Choroid plexus epithelial cell (primary cell): ENCODE measurements around the gene DPP6.
"Not testable (repeated sequence)": the region's sequence is repeated elsewhere in the genome, so short reads cannot be mapped to it uniquely, and the experiment has no call there.

Experiments
- DNase-seq: peaks from one replicate; pipeline ENCODE4 v3.0.0-alpha.2; 2010; ENCODE audit warnings: low read depth
- H3K4me3 ChIP-seq: 2 replicates; pipeline ENCODE4 v1.5.1; 2011; ENCODE audit warnings: low read depth, mild to moderate bottlenecking, control low read depth, low read length, moderate library complexity
- CTCF ChIP-seq: conservative IDR thresholded peaks from 2 replicates; pipeline ENCODE4 v1.5.1; 2011; ENCODE audit warnings: low read depth, mild to moderate bottlenecking, control low read depth, inconsistent platforms, low read length, moderate library complexity

DPP6 gene

DNA sequence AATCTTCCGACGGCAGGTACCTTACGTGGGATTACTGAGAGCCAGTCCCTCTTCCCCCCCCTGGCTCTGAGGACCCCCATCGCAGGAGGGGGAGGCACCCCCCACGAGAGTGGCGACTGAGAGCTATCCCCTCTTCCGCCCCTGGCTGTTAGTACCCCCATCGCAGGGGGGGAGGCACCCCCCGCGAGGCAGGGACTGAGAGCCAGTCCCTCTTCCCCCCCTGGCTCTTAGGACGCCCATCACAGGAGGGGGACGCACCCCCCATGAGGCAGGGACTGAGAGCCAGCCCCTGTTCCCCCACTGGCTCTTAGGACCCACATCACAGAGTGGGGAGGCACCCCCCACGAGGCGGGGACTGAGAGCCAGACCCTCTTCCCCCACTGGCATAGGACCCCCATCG is 8.4 kb downstream of the DPP6 start:
- not testable (repeated sequence) for DNase-seq, H3K4me3 ChIP-seq

GRCh38 chr7:154071833-154072232 is 19.6 kb downstream of the DPP6 start:
- TF ChIP-seq CTCF, result peak; percentile 7
- peak; percentile 9 for DNase-seq

GRCh38 chr7:154072395-154073181 is 20.4 kb downstream of the DPP6 start:
- DNase-seq, H3K4me3 ChIP-seq: not testable (repeated sequence)

More at GRCh38 chr7:154071833-154072232, 19.6 kb downstream of the DPP6 start:
- H3K4me3 ChIP-seq, result not testable (repeated sequence)

DNA sequence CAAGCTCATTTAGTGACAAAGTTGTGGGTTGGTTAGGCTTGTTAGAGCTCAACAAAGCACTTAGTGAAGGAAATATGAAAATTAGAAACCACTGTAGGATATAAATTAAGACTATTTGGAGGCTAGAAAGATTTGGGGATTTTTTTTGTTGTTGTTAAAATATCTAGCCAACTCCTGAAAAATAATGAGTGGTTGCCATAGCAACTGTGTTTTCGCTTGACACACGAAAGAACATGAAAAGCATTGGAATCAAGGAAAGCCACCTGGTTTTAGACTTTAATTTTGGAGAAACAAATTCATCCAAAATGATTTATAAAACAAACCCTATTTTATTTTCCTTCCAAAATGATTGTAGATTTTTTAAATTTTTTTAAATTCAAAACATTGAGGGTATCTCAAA is 26.3 kb downstream of the DPP6 start:
- H3K4me3 ChIP-seq, DNase-seq: not testable (repeated sequence)

- not testable (repeated sequence) for DNase-seq, H3K4me3 ChIP-seq
These were observed 28.1 kb downstream of the DPP6 start for GRCh38 chr7:154080249-154080648.

DNA sequence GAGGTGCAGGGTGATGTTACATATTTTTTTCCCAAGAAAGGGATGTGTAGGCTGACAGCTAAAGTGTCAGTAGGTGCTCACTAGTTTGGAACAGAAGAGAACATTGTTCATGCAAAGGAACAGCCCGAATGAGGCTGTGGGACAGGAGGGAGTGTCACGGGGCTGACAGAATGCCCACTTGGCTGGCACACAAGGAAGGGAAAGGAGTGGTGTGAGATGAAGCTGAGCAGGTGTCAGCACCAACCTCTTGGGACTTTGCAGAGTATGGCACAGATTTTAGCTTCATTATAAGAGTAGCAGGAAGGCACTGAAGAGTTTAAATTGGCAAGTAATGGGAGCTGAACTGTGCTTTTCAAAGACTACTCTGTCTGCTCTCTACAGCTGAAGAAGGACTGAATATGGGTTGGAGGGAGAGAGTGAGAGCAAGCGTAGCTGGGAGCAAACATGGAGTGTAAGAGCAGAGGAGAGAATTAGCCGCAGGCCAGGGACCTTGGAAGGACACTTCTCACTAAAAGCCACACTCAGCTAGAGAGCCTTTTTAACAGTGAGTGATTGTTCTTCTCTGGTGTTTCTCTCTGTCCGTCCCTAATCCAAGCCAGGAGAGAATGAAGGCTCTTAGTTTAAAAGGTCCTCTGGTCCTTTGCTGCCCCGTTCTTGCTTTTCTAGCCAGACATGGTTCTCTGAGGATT is 35.0 kb downstream of the DPP6 start:
- H3K4me3 ChIP-seq, DNase-seq: not testable (repeated sequence)

DNA sequence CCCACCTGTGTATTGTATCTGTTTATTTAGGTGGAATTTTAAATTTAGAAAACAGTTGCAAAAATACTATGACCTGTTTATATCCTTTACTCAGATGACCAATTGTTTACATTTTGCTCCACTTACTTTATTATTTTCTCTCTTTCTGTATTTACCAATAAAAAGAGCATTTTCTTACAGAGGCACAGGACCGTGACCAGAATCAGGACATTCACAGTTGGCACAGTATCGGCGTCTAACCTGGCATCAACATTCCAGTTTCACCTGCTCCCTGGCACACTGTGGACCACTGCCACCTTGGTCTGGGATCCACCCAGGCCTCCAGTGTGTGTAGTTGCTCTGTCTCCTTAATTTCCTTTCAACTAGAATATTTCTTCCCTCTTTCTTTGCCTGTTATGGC is 39.9 kb downstream of the DPP6 start:
- H3K4me3 ChIP-seq, DNase-seq: not testable (repeated sequence)

GRCh38 chr7:154095201-154095600 is 43.0 kb downstream of the DPP6 start:
- not testable (repeated sequence) for DNase-seq, H3K4me3 ChIP-seq

DNA sequence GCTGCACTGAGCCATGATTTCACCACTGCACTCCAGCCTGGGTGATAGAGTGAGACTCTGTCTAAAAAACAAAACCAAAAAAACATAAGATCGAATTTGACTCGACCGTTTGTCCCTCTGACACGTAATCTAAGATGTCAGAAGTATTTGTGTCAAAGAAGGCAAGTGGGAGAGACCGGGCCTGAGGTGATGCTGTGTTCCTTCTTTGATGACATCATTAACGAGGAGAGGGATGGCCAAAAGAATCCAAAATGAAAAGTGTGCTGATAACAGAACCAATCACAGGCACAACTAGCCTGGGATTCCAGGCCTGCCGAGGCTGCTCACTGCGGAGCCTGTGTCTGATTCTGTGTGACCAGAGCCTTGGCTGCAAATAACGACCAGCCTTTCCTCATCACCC is 52.9 kb downstream of the DPP6 start:
- not testable (repeated sequence) for H3K4me3 ChIP-seq, DNase-seq

DNA sequence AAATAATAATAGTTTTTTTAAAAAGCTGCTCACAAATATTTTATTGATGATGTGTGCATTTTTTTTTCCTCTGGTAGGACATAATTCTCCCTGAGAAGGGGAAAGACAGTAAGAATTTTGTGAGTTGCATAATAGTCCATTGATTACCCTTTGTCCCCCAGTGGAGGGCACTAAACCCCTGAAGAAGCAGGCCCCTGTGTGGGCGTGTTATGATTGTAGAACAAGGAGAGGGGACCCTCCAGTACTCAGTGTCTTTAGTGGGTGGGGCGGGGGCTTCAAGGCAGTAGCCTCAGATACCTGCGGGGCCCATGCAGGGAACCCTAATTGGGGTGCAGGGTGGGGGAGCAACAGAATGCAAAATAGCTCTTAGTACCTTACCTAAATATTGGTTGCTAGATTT is 57.4 kb downstream of the DPP6 start:
- H3K4me3 ChIP-seq, DNase-seq: not testable (repeated sequence)

DNA sequence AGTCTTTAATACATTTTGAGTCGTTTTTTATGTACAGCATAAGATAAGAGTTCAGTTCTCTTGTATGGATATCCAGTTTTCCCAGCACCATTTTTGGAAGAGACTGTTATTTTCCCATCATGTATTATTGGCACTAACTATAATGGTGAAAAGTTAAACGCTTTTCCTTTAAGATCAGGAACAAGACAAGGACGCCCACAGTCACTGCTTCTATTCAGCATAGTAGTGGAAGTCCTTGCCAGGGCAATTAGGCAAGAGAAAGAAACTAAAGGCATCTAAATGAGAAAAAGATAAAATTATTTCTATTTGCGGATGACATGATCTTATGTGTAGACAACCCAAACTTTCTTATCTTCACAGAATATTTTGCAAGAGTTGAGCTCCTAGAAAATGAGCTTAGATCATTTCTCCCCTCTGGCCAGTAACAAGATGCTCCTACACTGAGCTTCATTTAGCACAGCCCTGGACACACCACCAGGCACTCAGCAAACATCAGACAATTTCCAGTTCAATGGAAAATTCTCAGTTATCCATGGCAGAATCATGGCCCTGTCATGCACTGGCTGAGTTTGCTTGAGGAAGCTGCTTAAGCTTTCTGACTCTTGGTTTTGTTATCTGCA is 61.6 kb downstream of the DPP6 start:
- not testable (repeated sequence) for H3K4me3 ChIP-seq, DNase-seq

DNA sequence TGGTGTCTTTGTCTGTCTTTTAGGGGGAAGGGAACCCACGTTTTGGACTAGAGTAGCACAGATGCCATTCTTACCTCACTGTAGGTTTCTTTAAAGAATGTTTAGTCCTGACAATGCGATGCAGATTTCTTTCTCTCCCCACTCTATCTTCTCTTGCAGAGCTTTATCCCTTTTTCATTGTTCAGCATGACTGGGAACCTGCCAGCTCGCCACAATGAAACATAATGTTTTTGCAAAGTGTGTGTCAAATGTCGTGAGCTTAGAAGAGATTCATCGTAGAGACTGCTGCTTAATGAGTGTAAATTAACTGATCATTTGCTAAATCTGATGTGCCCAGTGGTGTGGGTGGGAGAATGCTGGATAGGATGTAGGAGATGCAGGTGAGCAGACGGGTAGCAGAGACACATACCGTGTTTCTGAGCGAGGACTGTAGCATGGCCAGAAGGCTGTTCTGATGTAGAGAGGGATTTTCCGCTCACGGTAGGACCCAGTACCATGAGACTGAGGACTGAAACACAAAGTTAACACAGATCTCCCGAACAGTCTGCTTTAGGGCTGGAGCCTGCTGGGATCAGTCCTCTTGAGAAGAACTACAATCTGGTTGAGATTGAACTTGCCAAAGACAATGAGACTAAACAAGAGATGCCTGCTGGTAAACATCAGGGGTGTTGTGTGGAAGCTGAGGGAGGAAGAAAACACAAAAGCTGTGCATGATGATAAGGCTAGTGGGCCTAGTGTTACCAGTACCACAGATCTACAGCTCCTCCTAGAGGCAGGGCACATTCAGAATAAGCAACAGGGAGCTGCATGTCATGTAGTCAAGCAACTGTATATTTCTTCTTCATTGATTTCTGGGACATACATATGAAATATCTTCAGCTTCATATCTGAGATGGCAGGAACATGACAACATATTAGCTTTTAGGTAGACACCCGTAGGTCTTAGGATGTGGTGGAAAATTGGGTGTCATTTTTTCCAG is 65.5 kb downstream of the DPP6 start:
- not testable (repeated sequence) for DNase-seq, H3K4me3 ChIP-seq

DNA sequence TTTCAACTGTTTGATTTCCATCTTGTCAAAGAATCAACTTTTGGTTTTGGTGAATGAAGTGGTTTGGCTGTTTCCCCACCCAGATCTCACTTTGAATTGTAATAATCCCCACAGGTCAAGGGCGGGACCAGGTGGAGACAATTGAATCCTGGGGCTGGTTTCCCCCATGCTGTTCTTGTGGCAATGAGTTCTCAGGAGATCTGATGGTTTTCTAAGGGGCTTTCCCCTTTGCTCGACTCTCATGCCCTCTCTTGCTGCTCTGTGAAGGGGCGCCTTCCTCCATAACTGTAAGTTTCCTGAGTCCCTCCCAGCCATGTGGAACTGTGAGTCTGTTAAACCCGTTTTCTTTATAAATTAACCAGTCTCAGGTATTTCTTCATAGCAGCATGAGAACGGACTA is 68.6 kb downstream of the DPP6 start:
- H3K4me3 ChIP-seq, DNase-seq: not testable (repeated sequence)

GRCh38 chr7:154122720-154123119 is 70.5 kb downstream of the DPP6 start:
- H3K4me3 ChIP-seq, DNase-seq: not testable (repeated sequence)

- not testable (repeated sequence) for DNase-seq, H3K4me3 ChIP-seq
These were observed 71.2 kb downstream of the DPP6 start for GRCh38 chr7:154123397-154123796.

DNA sequence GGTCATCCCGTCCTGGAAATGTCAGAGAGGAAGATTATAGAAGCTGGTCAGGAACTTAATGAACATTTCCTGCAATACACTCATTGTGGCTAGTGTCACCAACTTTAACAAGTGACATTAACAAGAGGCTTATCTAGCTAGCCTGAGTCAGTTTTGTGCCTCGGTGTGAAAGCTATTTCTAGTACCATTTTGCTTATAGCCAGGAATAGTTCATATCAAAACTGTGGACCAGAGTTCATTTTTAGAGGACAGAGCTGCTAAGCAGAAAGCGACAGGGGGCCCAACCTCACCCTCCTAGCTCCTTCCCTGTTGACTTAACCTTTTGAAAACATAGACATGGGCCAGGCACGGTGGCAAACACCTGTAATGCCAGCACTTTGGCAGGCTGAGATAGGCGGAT is 76.9 kb downstream of the DPP6 start:
- not testable (repeated sequence) for H3K4me3 ChIP-seq, DNase-seq

DNA sequence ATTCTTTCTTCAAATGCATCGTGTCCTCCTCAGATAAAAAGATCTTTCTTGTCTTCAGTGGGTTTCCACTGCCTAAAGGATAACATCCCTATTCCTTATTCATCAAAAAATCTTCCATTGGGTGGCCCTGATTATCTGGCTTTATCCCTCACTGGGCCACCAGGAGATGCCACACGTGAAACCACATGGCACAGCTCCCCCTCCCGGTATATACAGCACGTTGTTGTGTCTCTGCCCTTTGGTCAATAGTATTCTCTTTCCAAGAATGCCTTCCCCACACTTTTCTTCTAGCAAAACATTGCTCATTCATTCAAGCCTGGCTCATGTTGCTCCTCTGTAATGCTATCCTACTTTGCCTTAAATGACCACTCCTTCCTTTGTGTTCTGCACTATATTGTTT is 80.4 kb downstream of the DPP6 start:
- not testable (repeated sequence) for DNase-seq, H3K4me3 ChIP-seq
